ENCODE measurements around the gene ADGRV1.

DNA sequence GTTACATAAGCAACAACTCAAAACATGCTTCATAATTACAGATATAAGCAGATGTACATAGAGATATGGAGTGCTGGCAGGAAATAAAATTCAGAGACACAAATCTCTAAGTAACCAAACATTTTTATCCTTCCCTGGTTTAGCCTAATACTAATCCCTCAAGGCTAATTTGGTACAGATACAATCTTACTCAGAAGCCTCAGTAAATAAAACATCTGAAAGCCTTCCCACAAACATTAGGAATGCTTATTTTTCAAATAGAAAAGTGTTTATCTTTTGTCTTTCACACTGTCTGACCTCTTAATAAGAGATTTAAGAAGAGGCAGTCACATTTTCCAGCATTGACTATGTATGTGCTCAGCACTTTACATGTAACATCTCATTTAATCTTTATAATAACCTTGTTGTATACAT, 425.1 kb downstream of the ADGRV1 start:
- TF ChIP-seq, protein P1, sequence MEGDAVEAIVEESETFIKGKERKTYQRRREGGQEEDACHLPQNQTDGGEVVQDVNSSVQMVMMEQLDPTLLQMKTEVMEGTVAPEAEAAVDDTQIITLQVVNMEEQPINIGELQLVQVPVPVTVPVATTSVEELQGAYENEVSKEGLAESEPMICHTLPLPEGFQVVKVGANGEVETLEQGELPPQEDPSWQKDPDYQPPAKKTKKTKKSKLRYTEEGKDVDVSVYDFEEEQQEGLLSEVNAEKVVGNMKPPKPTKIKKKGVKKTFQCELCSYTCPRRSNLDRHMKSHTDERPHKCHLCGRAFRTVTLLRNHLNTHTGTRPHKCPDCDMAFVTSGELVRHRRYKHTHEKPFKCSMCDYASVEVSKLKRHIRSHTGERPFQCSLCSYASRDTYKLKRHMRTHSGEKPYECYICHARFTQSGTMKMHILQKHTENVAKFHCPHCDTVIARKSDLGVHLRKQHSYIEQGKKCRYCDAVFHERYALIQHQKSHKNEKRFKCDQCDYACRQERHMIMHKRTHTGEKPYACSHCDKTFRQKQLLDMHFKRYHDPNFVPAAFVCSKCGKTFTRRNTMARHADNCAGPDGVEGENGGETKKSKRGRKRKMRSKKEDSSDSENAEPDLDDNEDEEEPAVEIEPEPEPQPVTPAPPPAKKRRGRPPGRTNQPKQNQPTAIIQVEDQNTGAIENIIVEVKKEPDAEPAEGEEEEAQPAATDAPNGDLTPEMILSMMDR (IDR thresholded peaks at IDR 0.05; ENCODE audit: extremely low read depth in 1 of 2, insufficient read depth in 1 of 2, low read depth in 1 of 2, low read length in 2 of 2), result no peak
- no peak for TF ChIP-seq POLR2AphosphoS5 (IDR thresholded peaks at IDR 0.05; ENCODE audit: insufficient read depth, low read depth, low read length)
- TF ChIP-seq POLR2A (IDR thresholded peaks at IDR 0.05; ENCODE audit: low read depth, low read length), result no peak
- no peak for TF ChIP-seq FOS (IDR thresholded peaks at IDR 0.05; ENCODE audit: borderline replicate concordance, insufficient read depth, low read length)
- TF ChIP-seq, protein P2, sequence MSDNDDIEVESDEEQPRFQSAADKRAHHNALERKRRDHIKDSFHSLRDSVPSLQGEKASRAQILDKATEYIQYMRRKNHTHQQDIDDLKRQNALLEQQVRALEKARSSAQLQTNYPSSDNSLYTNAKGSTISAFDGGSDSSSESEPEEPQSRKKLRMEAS (IDR thresholded peaks at IDR 0.05; ENCODE audit: insufficient read depth, insufficient read length), result no peak
- TF ChIP-seq MYC (IDR thresholded peaks at IDR 0.05; ENCODE audit: low read depth, low read length), result no peak
- no peak for TF ChIP-seq JUN (IDR thresholded peaks at IDR 0.05; ENCODE audit: borderline replicate concordance, insufficient read depth, insufficient read length, low read depth)
- TF ChIP-seq EZH2 (IDR thresholded peaks at IDR 0.05; ENCODE audit: borderline replicate concordance, low read depth, low read length, severe bottlenecking), result no peak
- no peak for TF ChIP-seq GATA2 (IDR thresholded peaks at IDR 0.05; ENCODE audit: insufficient read depth, insufficient read length, low read depth, low read length)
